Chondrocyte (in vitro differentiated cells): ENCODE measurements around the gene TUBA4A. TPM values are rescaled to one million over a fixed set of nuclear protein-coding genes. Genes with fewer than 3 reads are reported as not detected.

Experiments used
- DNase-seq: peaks from one replicate; pipeline ENCODE4 v3.0.0; 2021; ENCODE audit warnings: mixed read lengths, low spot score
- H3K27ac Mint-ChIP-seq: one replicate; pipeline ENCODE4 v1.8.0; 2021; ENCODE audit warnings: mild to moderate bottlenecking, moderate library complexity, mixed read lengths; ENCODE audit not compliant: unreplicated experiment
- H3K27me3 Mint-ChIP-seq: 2 replicates; pipeline ENCODE4 v1.8.0; 2021; ENCODE audit warnings: low read depth, mixed read lengths
- H3K36me3 Mint-ChIP-seq: 2 replicates; pipeline ENCODE4 v1.8.0; 2021; ENCODE audit warnings: low read depth, mixed read lengths
- H3K4me1 Mint-ChIP-seq: 2 replicates; pipeline ENCODE4 v1.8.0; 2021; ENCODE audit warnings: low read depth, mild to moderate bottlenecking, mixed read lengths
- H3K4me3 Mint-ChIP-seq: one replicate; pipeline ENCODE4 v1.8.0; 2021; ENCODE audit warnings: mild to moderate bottlenecking, moderate library complexity, mixed read lengths; ENCODE audit not compliant: unreplicated experiment
- H3K9me3 Mint-ChIP-seq: 2 replicates; pipeline ENCODE4 v1.8.0; 2021; ENCODE audit warnings: low read depth, mixed read lengths
- CTCF ChIP-seq: fragments of 200-600 bp; sonication (generic); IDR thresholded peaks from 2 replicates; pipeline ENCODE4 v1.5.0; 2021; ENCODE audit warnings: antibody characterized with exemption, mild to moderate bottlenecking, moderate library complexity
- total RNA-seq: library from RNA; stranded (reverse); gene quantifications from 3 replicates; pipeline ENCODE4 v1.2.1, GENCODE V29; 2021

TUBA4A gene
- total RNA-seq, 1 donor from 2014 or later: 9.4 TPM

- no peaks in the 10 kb centered on the region for H3K36me3 Mint-ChIP-seq
- peak overlapping the region; percentile 67 for H3K4me3 Mint-ChIP-seq
- H3K4me1 Mint-ChIP-seq: peaks cover 24% of the 10 kb centered on the region
- no peaks in the 10 kb centered on the region for H3K27me3 Mint-ChIP-seq
- H3K9me3 Mint-ChIP-seq: no peaks in the 10 kb centered on the region
- no peak for TF ChIP-seq CTCF
- H3K27ac Mint-ChIP-seq: no peak overlapping the region
- DNase-seq: no peak
These were observed 40.1 kb upstream of the TUBA4A start for GRCh38 chr2:219293736-219294231.

GRCh38 chr2:219292616-219293015, 38.9 kb upstream of the TUBA4A start:
- no peaks in the 10 kb centered on the region for H3K9me3 Mint-ChIP-seq
- DNase-seq: no peak
- H3K27me3 Mint-ChIP-seq: no peaks in the 10 kb centered on the region
- peaks cover 25% of the 10 kb centered on the region for H3K4me1 Mint-ChIP-seq
- no peak overlapping the region for H3K4me3 Mint-ChIP-seq
- H3K27ac Mint-ChIP-seq: no peak overlapping the region
- H3K36me3 Mint-ChIP-seq: no peaks in the 10 kb centered on the region
- no peak for TF ChIP-seq CTCF

GRCh38 chr2:219291910-219292490, 38.3 kb upstream of the TUBA4A start:
- H3K4me1 Mint-ChIP-seq: peaks cover 25% of the 10 kb centered on the region
- no peaks in the 10 kb centered on the region for H3K27me3 Mint-ChIP-seq
- no peaks in the 10 kb centered on the region for H3K36me3 Mint-ChIP-seq
- peak; percentile 32 for DNase-seq
- H3K27ac Mint-ChIP-seq: no peak overlapping the region
- no peak overlapping the region for H3K4me3 Mint-ChIP-seq
- no peaks in the 10 kb centered on the region for H3K9me3 Mint-ChIP-seq
- TF ChIP-seq CTCF: no peak

GRCh38 chr2:219291394-219291793, 37.7 kb upstream of the TUBA4A start:
- Mint-ChIP-seq H3K36me3 (no peaks in the 10 kb centered on the region), H3K4me1 (peaks cover 30% of the 10 kb centered on the region), H3K4me3 (no peak overlapping the region), H3K27ac (no peak overlapping the region), H3K9me3 (no peaks in the 10 kb centered on the region), H3K27me3 (no peaks in the 10 kb centered on the region)
- no peak for TF ChIP-seq CTCF
- peak; percentile 56 for DNase-seq

- H3K4me1 Mint-ChIP-seq: peaks cover 37% of the 10 kb centered on the region
- no peak for TF ChIP-seq CTCF
- no peak overlapping the region for H3K4me3 Mint-ChIP-seq
- H3K36me3 Mint-ChIP-seq: no peaks in the 10 kb centered on the region
- no peaks in the 10 kb centered on the region for H3K27me3 Mint-ChIP-seq
- no peaks in the 10 kb centered on the region for H3K9me3 Mint-ChIP-seq
- DNase-seq: peak; percentile 64
- H3K27ac Mint-ChIP-seq: no peak overlapping the region
These were observed 36.9 kb upstream of the TUBA4A start for GRCh38 chr2:219290381-219291171.
